ENCODE measurements around the gene IFITM10.

DNA sequence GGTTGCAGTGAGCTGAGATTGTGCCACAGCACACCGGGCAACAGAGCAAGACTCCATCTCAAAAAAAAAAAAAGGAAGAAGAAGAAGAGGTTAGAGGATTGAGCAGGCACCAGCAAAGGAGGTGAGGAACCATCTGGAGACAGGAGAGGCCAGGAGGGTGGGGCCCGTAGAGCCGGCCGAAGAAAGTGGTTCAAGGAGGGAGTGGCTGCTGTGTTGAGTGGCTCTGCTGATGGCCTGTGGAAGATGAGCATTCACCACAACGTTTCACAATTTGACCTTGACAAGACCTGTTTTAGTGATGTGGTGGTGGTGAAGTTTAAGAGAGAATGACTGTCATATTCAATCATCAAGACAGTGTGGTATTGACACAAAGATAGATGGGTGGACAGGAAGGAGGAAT lies 20.1 kb upstream of the IFITM10 start:
- TF ChIP-seq, protein P1, sequence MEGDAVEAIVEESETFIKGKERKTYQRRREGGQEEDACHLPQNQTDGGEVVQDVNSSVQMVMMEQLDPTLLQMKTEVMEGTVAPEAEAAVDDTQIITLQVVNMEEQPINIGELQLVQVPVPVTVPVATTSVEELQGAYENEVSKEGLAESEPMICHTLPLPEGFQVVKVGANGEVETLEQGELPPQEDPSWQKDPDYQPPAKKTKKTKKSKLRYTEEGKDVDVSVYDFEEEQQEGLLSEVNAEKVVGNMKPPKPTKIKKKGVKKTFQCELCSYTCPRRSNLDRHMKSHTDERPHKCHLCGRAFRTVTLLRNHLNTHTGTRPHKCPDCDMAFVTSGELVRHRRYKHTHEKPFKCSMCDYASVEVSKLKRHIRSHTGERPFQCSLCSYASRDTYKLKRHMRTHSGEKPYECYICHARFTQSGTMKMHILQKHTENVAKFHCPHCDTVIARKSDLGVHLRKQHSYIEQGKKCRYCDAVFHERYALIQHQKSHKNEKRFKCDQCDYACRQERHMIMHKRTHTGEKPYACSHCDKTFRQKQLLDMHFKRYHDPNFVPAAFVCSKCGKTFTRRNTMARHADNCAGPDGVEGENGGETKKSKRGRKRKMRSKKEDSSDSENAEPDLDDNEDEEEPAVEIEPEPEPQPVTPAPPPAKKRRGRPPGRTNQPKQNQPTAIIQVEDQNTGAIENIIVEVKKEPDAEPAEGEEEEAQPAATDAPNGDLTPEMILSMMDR (IDR thresholded peaks at IDR 0.05 in 2 of 3, conservative IDR thresholded peaks at IDR 0.05 in 1 of 3; ENCODE audit: control insufficient read depth in 2 of 3, extremely low read depth in 1 of 3, insufficient read depth in 1 of 3, low read depth in 3 of 3, low read length in 3 of 3): no peak
- TF ChIP-seq, protein P2, sequence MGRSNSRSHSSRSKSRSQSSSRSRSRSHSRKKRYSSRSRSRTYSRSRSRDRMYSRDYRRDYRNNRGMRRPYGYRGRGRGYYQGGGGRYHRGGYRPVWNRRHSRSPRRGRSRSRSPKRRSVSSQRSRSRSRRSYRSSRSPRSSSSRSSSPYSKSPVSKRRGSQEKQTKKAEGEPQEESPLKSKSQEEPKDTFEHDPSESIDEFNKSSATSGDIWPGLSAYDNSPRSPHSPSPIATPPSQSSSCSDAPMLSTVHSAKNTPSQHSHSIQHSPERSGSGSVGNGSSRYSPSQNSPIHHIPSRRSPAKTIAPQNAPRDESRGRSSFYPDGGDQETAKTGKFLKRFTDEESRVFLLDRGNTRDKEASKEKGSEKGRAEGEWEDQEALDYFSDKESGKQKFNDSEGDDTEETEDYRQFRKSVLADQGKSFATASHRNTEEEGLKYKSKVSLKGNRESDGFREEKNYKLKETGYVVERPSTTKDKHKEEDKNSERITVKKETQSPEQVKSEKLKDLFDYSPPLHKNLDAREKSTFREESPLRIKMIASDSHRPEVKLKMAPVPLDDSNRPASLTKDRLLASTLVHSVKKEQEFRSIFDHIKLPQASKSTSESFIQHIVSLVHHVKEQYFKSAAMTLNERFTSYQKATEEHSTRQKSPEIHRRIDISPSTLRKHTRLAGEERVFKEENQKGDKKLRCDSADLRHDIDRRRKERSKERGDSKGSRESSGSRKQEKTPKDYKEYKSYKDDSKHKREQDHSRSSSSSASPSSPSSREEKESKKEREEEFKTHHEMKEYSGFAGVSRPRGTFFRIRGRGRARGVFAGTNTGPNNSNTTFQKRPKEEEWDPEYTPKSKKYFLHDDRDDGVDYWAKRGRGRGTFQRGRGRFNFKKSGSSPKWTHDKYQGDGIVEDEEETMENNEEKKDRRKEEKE (IDR thresholded peaks at IDR 0.05): no peak

All from GM12878 (cell line).